Fibroblast of skin of right biceps (primary cell): ENCODE results near the gene OSBPL3.
A peak's percentile ranks its signal among the peaks of the same experiment; 100 is the strongest.

Source experiments
- DNase-seq: peaks from one replicate; pipeline ENCODE4 v3.0.0-alpha.2; 2013

The OSBPL3 gene

DNA sequence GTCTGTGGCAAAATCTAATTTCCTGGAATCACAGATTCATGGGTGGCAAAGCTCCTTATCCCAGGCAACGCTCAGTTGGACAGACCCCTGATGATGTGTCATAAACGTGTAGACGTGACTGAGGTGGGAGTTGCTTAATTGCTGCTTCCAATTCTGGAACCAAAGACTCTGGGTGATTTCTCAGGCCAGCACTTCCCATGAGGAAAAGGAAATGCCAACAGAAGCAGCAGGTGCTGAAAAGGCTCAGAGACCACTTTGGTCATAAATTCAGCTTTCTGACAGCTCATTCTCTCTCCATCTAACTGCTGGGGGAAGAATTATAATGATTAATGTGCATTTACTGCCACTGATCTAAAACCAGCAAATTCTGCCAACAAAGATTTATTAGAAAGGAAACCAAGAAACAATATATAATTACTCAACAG is 88.7 kb downstream of the OSBPL3 start:
- peak; percentile 42 for DNase-seq

DNA sequence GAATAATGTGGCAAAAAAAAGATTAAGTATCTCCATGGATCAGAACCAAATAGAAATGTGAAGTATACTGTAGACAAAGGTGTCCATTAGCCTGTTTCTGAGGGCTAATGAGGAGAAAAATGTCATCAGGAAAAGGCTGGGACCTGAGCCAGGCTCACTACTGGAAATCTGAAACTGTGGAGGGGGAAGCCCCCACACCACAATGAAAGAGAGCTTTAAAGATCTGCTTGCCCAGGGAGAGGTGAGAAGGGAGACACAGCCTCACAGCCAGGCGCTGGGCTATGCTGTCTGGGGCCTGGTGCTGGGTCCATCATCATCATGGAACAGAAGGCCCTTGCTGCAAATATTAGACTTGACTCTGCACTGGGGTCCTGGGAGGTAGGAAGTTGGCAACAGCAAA is 90.4 kb downstream of the OSBPL3 start:
- DNase-seq, result no peak

DNA sequence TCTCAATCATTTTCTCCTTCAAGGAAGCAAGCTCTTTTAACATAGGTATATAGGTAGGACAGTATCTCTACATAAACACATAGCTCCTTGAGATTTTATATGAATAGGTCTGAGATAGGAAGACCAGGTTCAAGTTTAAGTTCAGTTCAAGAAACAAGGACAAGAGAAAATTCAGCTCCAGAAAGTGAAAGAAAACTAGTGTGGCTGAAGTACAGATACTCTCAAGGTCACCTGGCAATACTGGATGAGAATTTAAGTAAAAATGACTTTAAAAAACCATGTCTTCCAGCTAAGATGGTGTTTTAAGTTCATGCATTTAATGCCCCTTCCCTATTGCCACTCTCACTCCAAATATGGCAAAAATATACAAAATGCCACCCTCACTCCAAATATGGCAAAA is 91.3 kb downstream of the OSBPL3 start:
- DNase-seq, result no peak

DNA sequence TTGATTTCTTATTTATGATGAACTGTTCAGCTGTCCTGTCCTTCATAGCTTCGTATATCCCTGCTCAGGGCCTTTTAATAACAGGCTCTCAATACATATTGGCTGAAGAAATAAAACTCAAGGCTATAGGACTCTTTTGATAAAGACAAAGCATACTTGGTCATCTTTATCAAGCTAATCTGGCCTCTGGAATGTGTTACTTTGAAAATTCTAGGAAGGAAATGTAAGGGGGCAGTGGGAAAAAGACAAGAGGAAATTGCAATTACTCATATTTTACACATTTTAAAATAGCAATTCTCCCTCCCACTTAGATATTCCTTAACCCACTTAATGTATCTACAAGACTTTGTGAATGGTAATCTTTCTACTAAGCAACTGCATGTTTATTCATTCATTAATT is 94.3 kb downstream of the OSBPL3 start:
- no peak for DNase-seq

DNA sequence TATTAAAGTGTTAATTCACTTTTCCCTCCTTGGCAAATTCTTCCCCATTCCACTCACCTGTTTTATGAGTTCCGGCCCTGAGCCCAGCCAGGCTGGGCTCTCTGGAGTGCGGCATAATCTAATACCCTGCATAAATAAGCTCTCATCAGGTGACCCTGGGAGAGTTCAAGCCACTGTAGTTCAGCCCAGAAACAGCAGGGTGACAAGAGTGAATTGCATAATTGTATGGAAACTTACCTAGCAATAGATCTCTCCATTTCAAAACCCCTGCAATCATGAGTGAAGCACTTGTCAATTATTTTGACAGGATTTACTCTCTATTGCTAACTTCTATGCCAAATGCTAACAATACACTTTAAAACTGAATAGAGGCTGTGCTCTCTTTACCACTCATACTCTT is 94.7 kb downstream of the OSBPL3 start:
- no peak for DNase-seq

DNA sequence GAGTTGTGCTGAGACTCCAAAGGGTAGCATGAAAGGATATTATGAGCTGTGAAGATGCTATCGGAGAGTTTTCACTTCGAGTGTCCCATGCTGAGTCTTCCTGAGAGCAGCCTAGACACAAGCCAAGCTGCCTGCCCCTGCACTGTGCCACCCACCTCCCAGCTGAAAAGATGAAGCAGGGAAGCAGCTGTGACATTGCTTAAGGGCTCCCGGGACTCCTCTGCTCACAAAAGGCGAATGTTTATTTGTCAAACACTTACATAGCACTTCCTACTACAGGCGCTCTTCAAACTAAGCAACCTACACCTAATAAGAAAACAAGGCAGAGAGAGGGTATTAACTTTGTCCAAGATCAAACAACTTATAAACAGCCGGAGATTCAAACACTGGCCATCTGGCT is 95.6 kb downstream of the OSBPL3 start:
- DNase-seq, result no peak

DNA sequence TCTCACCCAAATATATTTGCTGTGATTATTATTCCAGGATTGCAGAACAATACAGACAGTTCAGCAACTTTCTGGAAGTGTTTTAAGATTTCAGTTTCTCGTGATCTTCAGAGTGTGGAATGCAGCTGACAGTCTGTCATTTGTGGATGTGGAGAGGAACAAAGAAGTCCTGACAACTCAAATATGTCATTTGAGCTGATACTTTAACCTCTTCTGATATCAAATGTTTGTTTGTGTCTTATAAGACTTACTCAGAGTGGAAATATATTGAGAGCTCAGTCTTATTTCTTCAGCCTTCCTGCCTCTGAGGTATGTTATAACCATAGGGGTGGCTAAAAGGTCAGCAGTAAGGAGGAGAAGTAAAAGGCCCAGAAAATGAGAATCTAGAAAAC is 96.4 kb downstream of the OSBPL3 start:
- no peak for DNase-seq

DNA sequence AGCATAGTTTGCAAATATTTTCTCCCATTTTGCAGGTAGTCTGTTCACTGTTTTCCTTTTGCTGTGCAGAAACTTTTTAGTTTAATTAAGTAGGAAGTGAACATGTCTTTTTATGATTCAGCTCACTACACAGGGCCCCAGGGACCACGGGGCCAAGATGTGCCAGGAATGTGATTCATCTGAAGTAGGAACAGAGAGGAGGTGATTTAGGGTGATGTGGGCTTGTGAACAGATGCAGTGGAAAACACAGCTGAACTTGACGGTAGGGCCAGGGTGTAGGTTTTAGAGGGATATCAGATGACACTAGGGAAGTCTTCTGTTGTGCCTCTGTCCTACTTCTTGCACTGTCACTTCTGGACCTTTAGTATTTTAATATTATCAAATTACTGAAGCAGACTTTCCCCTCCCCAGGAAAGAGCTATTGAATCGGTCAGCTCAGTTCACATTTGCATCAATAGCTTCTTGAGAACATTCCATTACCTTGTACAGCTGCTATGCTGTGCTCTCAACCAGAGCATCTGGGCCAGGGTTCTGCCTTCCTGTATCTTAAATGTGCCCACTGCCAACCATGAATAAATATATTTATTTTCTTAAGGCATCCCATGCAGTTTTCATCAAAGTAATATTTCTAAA is 96.9 kb downstream of the OSBPL3 start:
- DNase-seq, result peak; percentile 87

DNA sequence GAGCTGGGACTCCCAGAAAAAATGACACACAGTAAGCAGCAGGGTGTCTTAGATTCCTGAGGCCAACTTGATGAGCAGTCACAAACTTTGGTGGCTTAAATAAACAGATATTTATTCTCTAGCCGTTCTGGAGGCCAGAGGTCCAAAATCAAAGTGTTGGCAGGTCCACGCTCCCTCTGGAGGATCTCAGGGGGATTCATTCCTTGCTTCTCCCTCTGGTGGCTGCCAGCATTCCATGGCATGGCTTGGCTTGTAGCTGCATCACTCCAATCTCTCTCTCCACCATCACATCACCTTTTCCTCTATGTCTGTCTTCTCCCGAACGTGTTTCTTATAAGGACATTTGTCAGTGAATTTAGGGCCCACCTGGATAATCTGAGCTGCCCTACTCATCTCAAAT is 98.4 kb downstream of the OSBPL3 start:
- DNase-seq, result no peak

DNA sequence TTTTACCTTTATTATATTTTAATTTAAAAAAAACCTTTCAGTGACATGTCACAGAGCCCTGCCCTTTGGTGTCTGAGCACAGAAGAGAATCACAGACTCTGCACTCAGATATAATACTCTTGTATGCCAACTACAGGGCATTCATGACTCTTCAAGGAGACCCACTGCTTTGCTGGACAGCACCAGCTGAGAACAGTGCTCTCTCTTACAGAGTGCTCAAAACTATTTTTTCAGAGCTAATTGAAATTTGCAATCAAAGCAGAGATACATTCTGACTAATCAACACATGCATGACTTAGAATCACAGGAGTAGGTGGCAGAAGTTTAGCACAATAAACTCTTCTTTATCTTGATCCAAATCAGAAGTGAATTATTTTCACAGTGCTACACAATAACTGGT is 99.1 kb downstream of the OSBPL3 start:
- DNase-seq, result no peak

DNA sequence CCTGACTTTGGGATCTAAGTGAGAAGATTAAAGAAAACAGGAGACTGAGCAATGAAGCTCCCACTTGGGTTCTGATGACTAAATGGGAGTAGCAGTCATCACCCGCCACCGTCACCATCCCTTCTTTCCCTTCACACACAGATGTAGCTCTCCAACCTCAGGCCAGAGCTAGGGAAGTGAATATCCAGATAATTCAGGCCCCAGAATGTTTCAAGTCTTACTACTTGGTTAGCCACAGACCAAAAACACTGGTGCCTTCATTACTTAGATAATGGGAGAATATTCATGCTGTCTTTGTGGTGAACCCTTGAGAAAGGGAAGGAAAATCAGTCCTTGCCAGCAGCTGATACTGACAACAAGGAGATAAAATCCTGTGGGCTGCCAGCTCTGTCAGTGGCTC is 100.7 kb downstream of the OSBPL3 start:
- peak; percentile 24 for DNase-seq

DNA sequence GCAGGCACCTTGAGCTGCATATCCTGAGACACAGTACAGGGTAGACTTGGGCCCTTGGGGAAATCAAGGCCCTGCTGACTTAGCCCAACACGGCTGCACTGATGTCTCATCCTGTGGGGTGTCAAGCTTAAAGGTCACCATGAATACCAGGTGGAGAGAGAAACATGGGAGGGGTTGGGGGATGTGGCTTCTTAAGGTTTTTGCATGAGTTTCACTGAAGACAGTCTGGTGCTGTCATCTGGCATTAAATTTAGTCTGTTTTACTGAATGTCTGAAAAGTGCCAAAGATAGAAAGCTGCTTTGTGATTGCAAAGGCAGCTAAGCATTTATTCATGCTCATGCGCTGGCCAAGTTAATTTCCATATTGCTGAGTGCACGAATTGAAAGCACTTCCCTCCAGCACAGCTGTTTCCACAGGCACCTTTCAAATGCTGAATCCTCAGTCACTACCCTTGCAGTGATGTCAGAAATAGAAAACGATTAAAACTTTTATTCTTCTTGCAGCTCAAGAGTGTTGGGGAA is 102.1 kb downstream of the OSBPL3 start:
- no peak for DNase-seq

DNA sequence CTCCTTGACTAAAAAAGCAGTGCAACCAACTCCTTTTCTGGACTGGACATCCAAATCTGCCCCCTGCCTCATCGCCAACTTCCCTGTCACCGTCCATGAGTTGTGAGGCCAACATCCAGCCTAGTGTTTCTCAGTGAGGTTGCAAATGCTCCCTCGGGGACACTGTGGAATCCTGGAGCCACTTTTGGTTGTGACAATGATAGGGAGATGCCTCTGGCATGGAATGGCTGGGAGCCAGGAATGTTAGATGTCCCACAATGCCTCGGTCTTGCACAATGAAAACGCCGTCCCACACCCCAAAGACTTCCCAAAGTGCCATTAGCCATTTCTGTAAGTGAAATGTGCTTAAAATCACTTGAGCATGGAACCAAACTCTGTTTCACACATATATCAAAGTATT is 105.2 kb downstream of the OSBPL3 start:
- no peak for DNase-seq

DNA sequence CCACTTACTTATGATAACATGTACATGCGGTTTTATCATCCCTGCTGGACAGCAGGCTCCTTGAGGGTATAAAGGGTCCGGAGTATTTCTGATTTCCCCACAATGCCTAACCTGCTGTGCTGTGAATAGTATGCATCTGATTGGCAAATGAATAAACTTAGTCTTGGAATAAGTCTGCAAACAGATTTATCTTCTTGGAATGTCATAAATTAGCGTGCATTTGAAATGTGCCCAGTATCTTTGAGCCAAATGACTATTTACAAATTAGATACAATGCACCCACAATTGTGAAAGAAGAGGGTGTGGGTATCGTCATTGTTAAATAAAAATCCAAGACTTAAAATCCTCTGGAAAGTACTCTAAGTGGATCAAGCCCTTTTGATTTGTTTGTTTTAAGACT is 106.0 kb downstream of the OSBPL3 start:
- DNase-seq, result no peak

DNA sequence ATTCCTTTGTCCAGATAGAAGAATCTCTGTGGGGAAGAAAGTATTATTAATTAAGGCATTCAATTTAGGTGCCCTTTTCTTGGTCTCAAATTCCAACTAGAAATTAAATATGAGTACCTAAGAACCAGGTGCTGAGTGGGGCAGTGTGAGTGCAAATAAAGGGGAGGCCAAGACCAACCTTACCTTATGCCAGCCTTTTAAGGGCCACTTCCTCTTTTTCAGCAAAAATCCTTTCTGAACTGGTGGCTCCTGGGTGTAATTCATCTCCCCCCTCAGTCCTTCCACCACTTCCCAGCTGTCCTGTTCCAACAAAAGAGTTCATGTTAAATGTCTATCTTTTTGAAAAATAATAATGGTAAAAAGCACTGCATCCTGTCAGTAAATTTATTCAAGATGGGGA is 108.2 kb downstream of the OSBPL3 start:
- DNase-seq, result no peak

DNA sequence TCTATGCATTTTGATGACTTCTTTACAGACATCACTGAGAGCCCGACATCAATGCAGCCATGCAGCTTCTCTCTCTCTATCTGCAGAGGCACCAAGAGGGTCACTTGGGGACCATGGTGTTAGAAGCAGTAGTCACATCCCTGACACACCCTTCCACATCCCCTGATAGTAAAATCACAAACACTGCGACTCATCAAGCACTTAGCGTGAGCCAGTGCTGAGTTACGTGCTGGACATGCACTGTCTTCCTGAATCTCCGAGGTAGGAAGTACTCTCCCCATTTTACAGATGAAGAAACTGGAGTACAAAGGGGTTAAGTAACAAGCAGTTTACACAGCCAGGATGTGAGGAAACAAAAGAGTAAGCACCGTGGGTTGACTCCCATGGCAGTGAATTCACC is 109.2 kb downstream of the OSBPL3 start:
- no peak for DNase-seq

DNA sequence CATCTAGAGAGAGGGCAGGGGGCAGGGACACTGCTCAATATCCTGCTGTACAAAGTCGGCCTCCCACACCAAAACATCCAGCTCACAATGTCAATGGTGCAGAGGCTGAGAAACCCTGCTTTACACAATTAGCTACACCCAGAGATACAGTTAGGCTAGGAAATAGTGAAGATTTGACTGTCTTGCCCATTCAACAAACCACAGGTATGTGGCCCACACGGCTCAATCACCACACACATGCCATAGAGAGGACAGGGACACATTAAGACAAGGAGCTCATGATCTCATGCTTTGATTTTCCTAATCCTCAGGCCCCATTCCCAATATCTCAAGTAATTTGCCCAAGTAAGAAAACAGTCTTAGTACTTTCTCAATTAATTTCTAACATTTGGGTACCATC is 110.4 kb downstream of the OSBPL3 start:
- peak; percentile 73 for DNase-seq

DNA sequence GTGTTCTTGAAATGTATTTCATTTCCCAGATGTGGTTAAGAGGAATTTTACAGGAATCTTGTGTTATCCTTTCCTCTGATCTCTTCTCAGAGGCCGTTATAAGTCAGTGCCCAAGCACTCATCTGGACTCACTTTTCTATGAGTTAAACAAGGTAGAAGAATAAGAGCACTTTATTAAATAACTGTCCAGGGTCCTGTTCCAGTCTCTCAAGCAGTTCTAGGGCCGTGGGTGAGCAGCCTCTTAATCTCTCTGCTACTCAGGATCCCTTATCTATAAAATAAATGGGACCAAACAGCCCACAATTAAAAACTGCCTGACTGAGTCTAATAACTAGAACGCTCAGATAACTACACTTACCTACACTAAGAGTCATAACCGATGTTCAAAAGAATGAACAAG is 111.2 kb downstream of the OSBPL3 start:
- no peak for DNase-seq

DNA sequence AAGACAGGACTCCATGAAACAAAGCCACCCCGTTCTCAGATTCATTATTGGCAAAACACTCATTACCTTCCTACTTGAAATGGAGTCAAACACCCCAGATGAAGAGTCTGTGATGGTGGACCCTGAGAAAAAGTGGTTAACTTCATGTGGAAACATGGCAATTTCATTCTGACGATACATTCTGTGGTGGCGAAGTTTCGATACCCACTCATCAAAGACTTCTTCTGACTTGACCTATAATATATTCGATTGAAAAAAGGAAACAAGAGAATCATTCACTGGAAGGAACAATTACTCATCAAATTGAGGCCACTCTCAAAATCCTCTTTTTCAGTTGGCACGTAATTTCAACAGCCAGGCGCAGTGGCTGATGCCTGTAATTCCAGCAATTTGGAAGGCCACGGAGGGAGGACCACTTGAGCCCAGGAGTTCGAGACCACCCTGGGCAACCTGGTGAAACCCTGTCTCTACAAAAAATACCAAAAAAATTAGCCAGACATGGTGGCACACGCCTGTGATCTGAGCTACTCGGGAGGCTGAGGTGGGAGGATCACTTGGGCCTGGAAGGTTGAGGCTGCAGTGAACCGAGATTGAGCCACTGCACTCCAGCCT is 113.9 kb downstream of the OSBPL3 start:
- no peak for DNase-seq

DNA sequence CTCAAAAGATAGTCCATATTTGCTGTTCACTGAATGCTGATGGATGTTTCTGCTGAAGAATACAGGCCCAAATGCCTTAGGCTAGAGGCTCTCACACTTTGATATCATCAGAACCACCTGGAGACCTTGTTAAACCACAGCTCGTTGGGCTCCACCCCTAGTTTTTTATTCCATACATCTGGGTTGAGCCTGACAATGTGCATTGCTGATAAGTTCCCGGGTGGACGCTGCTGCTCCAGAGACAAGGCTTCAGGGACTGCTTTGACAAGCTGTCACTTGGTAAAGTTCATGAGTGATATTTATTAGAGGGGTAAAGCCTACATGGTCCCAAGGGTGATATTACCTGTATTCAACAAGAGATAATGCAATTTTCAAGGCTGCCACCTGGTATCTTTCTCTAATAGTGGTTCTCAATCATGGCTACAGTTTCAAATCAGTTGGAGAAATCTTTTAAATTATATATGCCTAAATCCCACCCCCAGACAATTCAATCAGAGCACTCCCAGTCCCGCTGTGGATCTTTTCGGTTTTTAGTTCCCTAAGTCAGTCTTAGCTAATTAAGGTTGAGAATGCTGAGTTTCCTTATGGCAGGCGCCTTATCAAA is 115.7 kb downstream of the OSBPL3 start:
- DNase-seq, result no peak

DNA sequence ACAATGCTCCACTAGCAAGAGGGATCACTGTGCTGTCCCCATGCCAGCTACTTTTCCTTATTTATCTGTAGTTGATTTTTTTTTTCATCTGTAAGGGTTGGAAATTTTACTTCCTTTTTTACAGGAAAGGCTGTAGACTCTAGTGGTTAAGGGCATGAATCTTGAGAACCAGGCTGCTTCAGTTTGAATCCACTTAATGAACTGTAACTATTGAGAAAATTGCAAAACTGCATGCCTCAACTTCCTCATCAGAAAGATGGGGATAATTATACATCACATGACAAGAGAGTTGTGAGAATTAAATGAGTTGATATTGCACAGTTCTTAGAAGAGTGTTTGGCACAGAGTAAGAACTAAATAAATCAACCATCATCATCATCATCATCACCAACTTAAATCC is 116.4 kb downstream of the OSBPL3 start:
- DNase-seq, result no peak

DNA sequence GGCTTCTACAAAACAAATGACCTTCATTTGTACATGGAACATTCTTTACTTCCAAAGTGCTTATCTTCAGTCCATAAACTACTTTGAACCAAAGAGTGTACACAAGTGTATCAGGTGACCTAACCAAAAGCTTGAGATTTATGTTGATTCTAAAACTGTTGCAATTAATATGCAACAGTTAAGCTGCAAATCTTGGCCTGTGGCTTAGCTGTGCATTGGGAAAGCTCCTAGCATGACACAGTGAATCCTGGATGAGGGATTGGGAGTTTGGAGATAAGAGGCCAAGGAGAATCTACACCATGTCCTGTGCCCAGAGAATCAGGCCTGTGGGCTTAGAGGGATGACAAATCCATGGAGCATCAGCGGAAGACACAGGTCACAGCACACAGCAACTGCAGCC is 117.5 kb downstream of the OSBPL3 start:
- DNase-seq, result no peak

DNA sequence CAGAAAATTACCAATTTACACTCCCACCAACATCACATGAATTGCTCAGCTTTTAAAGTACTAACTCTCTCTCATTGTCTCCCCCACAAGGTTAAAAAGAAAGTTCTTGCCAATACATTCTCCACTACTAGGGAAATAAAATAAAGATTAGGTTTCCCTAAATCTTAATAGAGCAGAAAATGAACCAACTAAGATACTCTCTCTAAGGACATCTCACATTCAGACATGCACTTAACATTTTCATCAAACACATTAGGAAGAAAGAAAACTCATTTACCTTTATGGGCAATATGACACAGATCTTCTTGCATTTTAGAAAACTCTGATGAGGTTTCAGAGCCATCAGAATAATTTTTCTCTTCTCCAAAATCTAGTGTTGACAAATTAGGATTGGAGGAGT is 118.6 kb downstream of the OSBPL3 start:
- no peak for DNase-seq

DNA sequence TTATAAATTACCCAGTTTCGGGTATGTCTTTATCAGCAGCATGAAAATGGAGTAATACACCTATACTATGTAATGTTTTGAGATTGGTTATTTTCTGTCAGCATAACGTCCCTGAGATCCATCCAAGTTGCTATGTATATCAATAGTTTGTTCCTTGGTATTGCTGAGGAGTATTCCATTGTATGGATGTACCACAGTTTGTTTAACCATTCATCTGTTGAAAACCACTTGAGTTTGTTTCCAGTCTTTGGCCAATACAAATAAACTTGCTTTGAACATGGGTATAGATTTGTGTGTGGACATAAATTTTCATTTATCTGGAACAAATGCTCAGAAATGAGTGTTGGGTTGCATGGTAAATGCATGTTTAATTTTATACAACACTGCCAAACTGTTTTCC is 119.4 kb downstream of the OSBPL3 start:
- DNase-seq, result no peak
